GM18868 (cell line): ENCODE data around the gene ANKLE2.
"Not testable (repeated sequence)": the region's sequence is repeated elsewhere in the genome, so short reads cannot be mapped to it uniquely, and the experiment has no call there.

Experiments
- ATAC-seq: cut with Tn5 transposase; IDR thresholded peaks from one replicate; pipeline ENCODE4 v1.9.1; 2021; ENCODE audit warnings: mild to moderate bottlenecking, moderate library complexity; ENCODE audit not compliant: unreplicated experiment

ANKLE2 gene

DNA sequence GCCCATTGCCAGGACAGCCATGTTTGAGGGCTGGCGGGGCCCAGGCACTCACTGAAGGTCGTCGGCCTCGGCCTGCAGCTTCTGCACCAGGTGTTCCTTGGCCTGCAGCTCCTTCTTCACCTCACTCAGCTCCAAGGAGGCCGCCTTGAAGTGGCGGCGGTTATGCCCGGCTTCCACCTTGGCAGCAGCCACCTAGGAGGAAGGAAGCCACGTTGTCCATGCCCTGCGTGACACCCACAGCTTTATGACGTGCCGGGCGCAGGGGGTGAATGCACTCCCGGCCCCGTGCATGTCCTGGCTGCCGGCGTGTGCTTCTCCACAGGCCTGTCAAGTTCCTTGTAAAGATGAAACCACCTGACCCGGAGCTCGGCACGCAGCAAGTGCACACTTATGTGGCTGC, 16.0 kb upstream of the ANKLE2 start:
- no peak for ATAC-seq

DNA sequence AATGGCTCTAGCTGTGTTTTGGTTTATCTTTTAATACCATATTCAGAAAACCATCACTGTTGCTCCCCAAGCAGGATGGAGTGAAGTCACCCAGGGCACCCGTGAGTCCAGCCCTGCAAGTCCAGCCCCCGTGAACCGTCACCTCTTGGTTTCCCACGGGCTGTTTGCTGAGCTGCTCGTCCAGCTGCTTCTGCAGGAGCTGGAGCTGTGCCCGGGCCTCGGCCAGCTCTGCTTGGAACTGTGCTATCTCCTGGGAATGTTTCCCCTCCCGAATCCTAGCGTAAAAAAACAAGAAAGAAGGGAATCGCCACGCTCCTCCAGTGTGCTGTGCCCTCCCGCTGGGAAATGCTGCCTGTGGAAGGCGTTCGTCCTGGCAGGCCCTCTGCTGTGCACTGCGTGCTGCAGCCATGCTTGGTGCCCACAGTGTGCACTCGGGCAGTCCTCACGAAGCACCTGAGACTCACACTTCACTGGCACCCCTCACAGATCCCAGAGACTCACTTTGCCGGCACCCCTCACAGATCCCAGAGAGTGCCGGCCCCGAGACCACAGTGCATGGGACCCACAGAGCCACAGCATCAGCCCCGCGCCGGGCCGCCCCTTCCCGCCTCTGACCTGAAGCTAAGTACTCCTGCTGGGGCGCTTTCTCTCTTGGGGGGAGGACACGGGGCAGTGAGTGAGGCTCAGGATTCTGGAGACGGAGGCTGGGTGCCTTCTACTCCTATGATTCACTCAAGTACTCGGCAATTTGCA, 15.4 kb upstream of the ANKLE2 start:
- ATAC-seq, result no peak

DNA sequence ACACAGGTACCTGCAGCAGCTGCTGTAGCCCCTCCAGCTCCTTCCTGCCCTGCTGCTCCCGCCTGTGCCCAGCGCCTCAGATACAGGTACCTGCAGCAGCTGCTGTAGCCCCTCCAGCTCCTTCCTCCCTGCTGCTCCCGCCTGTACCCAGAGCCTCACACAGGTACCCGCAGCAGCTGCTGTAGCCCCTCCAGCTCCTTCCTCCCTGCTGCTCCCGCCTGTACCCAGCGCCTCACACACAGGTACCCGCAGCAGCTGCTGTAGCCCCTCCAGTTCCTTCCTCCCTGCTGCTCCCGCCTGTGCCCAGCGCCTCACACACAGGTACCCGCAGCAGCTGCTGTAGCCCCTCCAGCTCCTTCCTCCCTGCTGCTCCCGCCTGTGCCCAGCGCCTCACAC, 14.6 kb upstream of the ANKLE2 start:
- not testable (repeated sequence) for ATAC-seq

DNA sequence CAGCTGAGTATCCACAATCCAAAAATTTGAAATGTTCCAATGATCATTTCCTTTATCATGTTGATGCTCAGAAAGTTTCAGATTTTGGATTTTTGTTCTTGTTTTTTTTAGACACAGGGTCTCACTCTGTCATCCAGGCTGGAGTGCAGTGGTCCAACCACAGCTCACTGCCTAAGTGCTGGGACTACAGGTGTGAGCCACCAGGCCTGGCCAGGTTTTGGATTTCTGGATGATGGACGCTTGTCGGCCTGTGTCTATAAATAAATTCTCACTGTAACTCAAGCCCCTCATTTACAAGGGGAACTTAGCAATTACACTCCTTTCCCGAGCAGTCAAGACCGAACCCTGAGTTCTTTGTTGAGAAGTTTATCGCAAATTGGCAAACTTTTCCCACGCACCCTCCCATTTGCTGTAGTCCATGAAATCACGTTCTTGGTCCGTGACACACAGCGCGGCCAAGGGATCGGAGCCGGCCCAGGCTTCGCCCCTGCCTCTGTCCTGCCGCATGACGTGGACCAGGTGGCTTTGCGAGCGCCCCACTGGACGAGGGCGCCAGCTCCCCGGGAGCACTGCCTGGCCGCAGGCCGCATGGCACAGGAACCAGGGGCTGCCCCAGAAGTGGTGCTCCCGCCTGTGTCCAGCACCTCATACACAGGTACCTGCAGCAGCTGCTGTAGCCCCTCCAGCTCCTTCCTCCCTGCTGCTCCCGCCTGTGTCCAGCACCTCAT, 14.0 kb upstream of the ANKLE2 start:
- no peak for ATAC-seq

DNA sequence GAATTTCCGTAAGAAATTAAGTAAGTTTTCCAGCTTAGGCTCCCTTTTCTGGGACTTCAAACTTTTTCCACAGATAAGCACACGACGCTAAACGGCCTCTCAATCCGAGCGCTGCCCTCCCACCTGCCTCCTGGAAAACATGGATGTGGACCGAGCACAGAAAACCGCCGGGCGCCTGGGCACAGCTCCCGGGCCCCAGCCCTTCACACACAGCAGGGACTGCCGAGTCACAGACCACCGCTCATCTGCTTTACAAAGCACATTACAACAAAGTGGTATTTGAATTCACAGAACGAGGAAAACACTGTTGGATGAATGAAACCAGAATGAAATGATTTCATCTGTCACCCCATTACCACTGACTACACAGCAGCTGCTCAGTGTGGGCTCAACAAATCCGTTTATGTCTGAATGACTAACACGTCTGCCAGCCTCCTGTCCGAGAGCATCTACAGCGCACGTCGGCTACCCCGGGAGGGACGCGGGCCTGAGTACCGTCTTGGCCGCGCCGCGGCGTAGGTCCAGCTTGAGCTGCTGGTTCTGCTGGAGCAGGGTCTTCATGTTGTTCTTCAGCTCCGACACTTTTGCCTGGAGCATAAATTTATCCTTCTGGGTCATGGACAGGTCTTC, 13.1 kb upstream of the ANKLE2 start:
- no peak for ATAC-seq

DNA sequence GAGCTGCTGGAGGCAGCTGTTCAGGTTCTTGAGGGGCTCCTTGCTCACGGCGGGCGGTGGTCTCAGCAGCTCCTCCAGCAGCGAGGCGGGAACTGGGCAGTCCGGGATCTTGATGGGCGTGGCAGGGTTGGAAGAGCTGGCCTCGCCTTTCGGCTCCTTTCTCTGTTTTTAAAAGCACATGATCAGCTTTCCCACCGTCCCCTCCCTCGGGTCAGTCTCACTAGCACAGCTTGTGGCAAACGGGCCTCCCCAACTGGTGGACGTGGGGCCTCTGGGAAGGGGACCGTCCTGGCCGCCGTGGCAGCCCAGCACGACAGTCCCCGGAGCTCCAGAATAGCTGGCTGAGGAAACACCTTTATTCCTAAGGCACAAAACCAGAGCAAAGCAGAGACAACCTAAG, 12.5 kb upstream of the ANKLE2 start:
- ATAC-seq, result no peak

DNA sequence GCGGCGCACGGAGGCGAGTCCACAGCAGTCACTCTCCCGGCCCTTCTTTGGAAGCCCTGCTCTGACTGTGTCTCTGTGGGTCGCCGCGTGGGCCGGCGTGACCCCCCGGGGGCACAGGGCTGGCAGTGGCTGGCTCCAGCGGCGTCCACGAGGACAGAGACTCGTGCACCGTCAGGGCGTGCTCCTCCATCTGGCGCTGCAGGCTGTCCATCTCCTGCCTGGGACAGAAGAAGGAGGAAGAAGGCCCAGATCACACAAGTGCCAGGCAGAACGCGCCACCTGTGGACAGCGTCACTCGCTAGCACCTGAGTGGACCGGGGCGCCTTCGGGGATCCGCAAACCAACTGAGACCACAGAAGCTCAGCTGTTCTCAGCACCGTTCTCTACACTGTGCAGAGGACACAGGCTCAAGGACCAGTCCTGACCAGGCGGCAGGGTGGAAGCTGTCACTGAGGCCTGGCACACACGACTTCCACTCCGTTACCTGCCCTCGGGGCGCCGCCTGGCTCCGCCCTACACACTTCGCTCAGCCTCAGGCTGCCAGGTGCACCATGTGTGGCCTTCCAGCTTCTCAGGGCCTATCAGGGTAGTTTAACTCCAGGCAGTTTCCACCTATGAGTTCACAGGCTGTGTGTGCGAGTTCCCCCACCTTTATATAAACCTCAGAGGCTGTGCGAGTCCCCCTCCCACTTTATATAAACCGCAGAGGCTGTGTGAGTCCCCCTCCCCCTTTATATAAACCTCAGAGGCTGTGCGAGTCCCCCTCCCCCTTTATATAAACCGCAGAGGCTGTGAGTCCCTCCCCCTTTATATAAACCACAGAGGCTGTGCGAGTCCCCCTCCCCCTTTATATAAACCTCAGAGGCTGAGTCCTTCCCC, 11.7 kb upstream of the ANKLE2 start:
- ATAC-seq, result no peak

DNA sequence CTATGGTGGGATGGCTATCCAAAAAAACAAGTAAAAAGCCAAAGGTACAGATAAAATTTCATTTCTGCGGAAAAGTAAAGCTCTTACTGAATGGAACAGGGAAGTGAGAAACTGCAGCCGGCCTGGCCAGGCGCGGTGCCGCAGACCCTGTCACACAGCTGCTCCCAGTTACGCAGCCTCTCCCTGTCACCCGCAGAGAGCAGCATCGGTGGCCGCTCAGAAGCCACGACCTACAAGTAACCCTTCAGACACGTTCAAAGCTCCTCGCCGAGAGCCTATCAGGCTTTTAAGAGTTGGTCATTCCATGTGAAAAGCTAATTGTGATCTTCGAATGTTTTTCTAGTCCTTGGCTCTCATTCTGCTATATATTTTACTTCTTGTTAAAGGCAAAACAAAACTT, 11.0 kb upstream of the ANKLE2 start:
- ATAC-seq, result peak; percentile 54

DNA sequence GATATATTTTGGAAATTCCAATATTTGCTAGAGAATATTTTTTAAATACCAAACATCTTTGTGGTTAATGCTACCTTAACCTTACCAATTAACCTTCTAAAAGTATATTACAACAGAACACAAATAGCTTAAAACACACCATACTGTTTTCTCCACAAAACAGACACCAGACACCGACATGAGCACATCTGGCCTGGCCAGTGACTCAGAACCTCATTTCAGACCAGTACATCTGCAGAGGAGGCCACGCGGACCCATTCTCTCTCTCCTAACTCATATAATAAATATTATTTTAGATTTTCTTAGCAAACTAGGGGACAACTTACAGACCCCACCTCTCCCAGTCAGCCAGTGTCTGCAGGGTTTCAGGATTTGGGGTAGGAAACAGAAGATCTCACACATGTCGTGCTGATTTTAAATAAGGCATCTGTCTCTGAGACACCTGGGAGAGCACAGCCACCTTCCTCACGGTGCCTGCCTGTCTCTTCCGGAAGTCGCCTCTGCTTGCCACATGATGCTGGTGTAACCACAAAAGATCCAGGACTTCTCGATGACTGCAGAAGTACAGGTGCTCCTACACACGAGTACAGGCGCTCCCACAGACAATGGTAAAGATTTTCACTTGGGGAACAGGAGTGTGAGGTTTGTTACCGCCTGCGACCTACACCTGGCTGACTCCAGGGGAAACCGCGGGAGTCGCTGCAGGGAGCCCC, 9.7 kb upstream of the ANKLE2 start:
- ATAC-seq, result peak; percentile 55

DNA sequence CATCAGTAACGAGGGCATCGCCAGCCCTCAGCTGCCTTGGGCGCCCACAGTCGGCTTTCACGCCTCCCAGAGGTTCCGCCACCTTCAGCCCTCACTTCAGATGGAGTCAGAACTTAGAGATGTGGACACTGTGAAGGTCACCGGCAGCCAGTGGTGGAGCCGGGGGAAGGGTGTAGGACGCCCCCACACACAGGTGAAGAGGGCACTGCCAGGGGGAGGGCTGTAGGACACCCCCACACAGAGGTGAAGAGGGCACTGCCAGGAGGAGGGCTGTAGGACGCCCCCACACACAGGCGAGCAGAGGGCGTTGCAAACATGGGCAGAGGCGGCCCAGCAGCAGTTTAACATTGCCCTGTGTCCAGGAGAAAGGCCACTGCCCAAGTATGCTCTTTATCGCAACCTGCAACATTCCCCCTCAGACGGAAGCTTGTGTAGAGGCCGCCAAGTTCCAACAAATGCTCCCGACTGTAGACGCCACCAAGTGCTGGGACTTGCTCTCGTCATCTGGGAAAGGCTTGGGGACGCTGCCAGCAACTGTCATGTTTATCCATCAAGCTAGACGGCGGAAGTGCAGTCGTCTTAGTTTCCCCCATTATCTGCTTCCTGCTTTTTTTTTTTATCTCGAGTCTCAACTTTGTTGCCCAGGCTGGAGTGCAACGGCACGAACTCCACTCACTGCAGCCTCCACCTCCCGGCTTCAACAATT, 4.9 kb upstream of the ANKLE2 start:
- ATAC-seq, result no peak

DNA sequence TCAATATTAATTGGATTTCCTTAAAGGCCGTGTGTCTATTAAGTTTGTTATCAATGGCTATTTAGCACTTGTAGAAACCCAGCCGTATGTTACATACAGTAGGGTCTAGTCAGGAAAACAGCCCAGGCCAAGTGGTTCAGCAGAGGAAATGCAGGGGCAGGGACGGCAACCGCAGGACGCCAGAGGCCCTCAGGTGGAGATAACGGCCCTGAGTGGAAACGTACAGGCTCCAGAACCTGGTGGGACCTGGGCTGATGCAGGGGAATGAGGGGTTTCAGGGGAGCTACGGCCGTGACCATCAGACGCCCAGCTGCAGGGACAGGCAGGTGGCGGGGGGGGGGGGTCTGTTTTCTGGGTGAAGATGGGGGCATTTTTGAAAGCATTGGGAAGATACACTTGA, 3.7 kb upstream of the ANKLE2 start:
- no peak for ATAC-seq

DNA sequence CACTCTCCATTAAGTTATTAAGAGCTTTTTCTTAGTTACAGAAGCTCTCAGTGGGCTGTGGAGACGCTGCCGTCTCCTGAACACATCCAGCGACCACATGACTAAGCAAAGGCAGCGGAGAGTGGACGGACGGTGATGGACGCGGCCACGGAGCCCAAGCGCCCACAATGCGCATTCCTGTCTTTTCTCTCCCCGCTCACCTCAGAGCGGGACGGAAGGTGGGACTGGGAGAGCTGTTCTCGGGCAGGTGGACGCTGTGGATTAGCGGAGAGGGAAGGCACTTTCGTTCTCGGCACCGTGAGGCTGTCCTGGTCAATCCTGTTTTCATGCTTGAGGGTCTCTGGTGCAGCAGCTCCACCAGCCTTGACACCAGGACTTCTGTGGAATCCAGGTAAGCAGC, 2.6 kb upstream of the ANKLE2 start:
- no peak for ATAC-seq

DNA sequence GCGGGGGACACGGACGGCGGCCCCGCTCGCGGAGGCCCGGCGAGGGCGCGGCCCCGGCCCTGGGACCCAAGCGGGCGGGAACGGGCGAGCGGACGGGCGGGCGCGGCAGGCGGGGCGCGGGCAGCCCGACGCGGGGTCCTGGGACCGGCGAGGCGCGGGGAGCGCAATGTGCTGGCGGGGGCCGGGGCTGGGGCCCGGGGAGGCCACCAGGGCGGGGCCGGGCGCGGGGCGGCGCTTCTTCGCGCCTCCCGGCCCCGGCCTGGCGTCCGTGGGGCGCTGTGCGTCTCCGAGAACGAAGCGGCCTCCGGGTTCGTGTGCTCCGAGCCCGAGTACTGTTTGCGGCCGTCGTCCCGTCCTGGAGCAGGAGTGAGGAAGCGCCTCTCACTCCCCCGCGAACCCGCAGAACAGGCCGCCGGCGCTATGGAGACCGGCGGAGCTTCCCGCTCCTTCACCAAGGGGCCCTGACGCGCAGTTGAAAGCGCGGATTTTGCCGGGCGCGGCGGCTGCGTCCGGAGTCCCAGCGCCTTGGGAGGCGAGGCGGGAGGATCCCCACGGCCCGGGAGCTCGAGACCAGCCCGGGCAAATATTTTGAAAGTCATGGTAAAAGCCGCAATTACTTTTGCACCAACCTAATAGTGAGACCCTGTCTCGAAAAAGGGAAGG, 420 bp upstream of the ANKLE2 start:
- ATAC-seq, result peak; percentile 75

DNA sequence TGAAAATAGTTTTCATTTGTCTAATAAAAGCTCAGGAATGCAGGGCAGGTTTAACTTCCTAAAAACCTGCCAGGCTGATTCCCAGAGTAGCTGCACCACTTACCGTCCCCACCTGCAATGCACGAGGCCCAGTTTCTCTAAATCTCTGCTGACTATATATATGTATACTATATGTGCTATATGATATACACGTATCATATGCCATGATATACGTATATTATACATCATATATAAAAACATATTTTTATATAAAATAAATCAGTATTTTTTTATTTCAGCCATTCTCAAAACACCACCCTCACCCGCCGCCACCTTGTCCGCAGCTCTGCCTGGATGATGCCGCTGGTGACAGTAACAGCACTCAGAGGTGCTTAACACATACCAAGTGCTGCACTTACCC, 2.3 kb downstream of the ANKLE2 start:
- ATAC-seq, result no peak

DNA sequence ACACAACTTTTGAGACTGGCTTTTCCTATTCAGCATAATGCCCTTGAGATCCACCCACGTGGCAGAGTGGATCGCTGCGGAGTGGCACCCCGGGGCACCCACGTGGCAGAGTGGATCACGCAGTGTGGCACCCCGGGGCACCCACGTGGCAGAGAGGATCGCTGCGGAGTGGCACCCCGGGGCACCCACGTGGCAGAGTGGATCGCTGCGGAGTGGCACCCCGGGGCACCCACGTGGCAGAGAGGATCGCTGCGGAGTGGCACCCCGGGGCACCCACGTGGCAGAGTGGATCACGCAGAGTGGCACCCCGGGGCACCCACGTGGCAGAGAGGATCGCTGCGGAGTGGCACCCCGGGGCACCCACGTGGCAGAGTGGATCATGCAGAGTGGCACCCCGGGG, 2.8 kb downstream of the ANKLE2 start:
- ATAC-seq, result not testable (repeated sequence)

DNA sequence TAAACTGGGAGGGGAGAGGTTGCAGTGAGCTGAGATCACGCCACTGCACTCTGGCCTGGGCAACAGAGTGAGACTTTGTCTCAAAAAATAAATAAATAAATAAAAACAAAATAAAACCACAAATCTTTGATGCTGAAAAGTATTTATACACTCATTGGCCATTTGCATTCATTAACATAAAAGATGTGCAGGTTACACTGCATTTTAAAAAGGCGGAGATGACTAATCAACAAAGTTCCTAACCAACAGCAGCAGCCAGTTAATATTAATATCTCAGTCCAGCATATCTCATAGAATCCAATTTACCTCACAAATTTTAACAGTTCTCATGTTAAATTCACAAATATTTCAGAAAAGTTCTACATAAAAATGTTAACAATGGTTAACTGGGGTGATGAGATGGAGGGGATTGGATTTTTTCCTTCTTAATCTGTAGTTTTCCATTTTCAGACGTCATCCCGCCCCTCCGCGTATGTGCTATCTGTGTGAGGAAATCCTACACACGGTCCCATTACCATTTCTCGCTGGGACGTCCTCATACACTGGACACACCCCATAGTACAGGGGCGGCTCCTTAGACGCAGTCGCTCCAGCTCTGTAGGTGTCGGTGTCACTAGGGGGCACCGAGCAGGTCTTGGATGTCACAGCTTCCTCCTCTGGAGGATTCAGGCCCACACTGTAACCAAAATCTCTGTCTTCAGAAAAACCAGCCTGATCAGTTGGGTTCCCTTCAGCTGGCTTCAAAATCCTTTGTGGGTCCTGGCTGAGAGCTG, 7.3 kb downstream of the ANKLE2 start:
- no peak for ATAC-seq

DNA sequence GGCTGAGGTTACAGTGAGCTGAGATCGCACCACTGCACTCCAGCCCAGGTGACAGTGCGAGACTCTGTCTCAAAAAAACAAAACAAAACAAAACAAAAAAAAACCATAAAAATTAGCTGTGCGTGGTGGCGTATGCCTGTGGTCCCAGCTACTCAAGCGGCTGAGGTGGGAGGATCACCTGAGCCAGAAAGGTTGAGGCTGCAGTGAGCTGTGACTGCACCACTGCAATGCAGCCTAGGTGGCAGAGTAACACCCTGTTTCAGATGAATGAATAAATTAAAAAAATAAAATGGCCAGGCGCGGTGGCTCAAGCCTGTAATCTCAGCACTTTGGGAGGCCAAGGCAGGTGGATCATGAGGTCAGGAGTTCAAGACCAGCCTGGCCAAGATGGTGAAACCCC, 8.0 kb downstream of the ANKLE2 start:
- not testable (repeated sequence) for ATAC-seq

DNA sequence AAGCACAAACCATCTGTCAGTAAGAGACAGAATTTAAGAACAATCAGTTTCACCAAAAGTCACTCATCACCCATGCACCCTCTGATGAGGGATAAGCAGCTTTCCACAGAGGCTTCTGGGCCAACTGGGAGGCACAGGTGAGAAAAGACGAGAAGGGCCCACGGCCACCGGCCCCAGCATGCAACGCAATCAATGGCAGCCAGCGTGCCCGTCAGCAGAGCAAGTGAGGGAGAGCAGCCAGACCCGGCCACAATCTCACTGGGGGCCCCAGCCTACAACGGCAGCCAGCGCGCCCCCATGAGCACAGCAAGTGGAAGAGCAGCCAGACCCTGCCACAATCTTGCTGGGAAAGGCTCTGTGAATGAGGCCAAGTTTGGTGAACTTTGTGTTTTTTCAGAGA, 13.3 kb downstream of the ANKLE2 start:
- ATAC-seq, result no peak

DNA sequence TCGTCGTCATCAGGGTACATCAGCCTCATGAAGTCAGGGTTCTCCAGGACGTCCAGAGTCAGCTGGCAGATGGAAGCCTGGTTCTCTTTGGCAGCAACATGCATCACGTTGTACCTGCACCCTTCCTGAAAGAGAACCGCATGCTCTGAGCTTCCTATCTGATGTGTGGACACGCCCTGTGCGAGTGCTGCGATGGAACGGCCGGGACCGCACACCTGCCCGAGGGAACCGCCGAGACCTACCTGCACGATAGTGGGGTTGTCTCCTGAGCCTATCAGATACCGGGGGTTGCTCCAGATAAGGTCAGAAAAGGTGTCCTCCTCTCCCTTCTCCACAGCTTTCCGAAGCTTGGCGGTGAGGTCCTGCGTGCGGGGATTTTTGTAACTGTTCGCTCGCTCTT, 13.7 kb downstream of the ANKLE2 start:
- no peak for ATAC-seq
